OCI-LY3 (cell line): Measurements from ENCODE around the gene ATPAF2.

Source experiments
- EZH2phosphoT487 ChIP-seq: fragments of 200-600 bp; shearing (Covaris generic); IDR thresholded peaks from 2 replicates; pipeline ENCODE4 v1.6.1; 2018; ENCODE audit warnings: antibody characterized with exemption, mixed run types, low read depth
- TF ChIP-seq, protein P1 (sequence below): fragments of 200-600, 300-600 bp; sonication (generic); IDR thresholded peaks from 2 replicates; pipeline ENCODE4 v1.5.1; 2014; ENCODE audit warnings: antibody characterized with exemption, low read length, low read depth

DNA sequence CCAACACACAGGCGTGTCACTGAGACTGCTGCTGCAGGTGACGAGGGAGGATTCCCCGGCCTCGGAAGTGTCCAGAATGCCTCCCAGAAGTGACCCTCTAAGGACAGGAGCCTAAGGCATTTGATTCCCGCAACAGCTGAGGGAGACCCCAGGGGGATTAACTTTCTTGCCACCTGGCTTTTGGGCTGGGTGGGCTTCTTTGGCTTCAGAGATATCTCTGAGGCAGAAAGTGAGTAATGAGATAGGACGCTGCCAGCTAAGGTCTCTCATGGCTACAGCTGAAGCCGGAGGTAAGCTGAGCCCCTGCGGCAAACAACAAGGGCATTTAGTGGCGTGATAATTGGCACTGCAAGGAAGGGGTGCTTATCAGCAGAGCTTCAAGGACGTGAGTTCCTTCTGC lies 49.4 kb downstream of the ATPAF2 start:
- TF ChIP-seq, protein P1, sequence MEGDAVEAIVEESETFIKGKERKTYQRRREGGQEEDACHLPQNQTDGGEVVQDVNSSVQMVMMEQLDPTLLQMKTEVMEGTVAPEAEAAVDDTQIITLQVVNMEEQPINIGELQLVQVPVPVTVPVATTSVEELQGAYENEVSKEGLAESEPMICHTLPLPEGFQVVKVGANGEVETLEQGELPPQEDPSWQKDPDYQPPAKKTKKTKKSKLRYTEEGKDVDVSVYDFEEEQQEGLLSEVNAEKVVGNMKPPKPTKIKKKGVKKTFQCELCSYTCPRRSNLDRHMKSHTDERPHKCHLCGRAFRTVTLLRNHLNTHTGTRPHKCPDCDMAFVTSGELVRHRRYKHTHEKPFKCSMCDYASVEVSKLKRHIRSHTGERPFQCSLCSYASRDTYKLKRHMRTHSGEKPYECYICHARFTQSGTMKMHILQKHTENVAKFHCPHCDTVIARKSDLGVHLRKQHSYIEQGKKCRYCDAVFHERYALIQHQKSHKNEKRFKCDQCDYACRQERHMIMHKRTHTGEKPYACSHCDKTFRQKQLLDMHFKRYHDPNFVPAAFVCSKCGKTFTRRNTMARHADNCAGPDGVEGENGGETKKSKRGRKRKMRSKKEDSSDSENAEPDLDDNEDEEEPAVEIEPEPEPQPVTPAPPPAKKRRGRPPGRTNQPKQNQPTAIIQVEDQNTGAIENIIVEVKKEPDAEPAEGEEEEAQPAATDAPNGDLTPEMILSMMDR: no peak
- TF ChIP-seq EZH2phosphoT487: no peak
